IMR-90 (cell line): ENCODE results near the gene MTA1.

Experiments
- CEBPB ChIP-seq: IDR thresholded peaks from 2 replicates; pipeline ENCODE4 v1.6.1; 2012; ENCODE audit warnings: low read depth, low read length, improper control_type of control experiment
- CHD1 ChIP-seq: IDR thresholded peaks from 2 replicates; pipeline ENCODE4 v1.6.1; 2012; ENCODE audit warnings: low read depth, low read length, improper control_type of control experiment
- MAZ ChIP-seq: IDR thresholded peaks from 2 replicates; pipeline ENCODE4 v1.6.1; 2012; ENCODE audit warnings: low read depth, mild to moderate bottlenecking, low read length, improper control_type of control experiment, moderate library complexity, borderline replicate concordance
- NFE2L2 ChIP-seq: fragments of 150-350 bp; IDR thresholded peaks from 2 replicates; pipeline ENCODE4 v1.6.1; 2016; ENCODE audit warnings: low read depth, mild to moderate bottlenecking, low read length
- POLR2A ChIP-seq: IDR thresholded peaks from 2 replicates; pipeline ENCODE4 v1.6.1; 2012; ENCODE audit warnings: mild to moderate bottlenecking, low read depth, low read length
- RCOR1 ChIP-seq: IDR thresholded peaks from 2 replicates; pipeline ENCODE4 v1.6.1; 2012; ENCODE audit warnings: mild to moderate bottlenecking, low read length, improper control_type of control experiment; ENCODE audit not compliant: insufficient replicate concordance
- RFX5 ChIP-seq: IDR thresholded peaks from 2 replicates; pipeline ENCODE4 v1.8.0; 2012; ENCODE audit warnings: low read depth, mild to moderate bottlenecking, low read length, moderate library complexity
- SMC3 ChIP-seq: fragments of 150-350 bp; IDR thresholded peaks from 2 replicates; pipeline ENCODE4 v1.6.1; 2016; ENCODE audit warnings: low read depth, mild to moderate bottlenecking, antibody characterized with exemption, low read length, moderate library complexity
- TF ChIP-seq, protein P1 (sequence below): conservative IDR thresholded peaks from 2 replicates; pipeline ENCODE4 v1.5.1; 2012; ENCODE audit warnings: mild to moderate bottlenecking, low read depth, low read length, improper control_type of control experiment
- TF ChIP-seq, protein P2 (sequence below): fragments of 150-350 bp; IDR thresholded peaks from 2 replicates; pipeline ENCODE4 v1.6.1; 2016; ENCODE audit warnings: low read depth, mild to moderate bottlenecking, low read length, moderate library complexity, borderline replicate concordance
- TF ChIP-seq, protein P3 (sequence below): fragments of 150-350 bp; IDR thresholded peaks from 2 replicates; pipeline ENCODE4 v1.6.1; 2017; ENCODE audit warnings: mild to moderate bottlenecking, antibody characterized with exemption, low read length, low read depth

DNA sequence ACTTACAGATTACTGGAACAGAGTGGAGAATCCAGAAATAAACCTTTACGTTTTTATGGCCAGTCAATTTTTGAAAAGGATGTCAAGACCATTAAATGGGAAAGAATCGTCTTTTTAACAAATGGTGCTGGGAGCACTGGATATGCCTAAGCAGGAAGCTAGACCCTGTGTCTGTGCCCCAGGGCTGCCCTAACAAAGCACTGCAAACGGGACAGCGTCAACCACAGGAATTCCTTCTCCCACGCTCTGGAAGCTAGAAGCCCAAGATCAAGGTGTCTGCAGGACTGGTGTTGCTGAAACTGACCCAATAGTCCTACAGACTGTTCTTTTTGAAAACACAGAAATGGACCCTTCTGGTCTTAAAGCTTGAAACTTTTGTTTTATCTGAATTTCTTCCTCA lies 97.5 kb downstream of the MTA1 start:
- TF ChIP-seq, protein P1, sequence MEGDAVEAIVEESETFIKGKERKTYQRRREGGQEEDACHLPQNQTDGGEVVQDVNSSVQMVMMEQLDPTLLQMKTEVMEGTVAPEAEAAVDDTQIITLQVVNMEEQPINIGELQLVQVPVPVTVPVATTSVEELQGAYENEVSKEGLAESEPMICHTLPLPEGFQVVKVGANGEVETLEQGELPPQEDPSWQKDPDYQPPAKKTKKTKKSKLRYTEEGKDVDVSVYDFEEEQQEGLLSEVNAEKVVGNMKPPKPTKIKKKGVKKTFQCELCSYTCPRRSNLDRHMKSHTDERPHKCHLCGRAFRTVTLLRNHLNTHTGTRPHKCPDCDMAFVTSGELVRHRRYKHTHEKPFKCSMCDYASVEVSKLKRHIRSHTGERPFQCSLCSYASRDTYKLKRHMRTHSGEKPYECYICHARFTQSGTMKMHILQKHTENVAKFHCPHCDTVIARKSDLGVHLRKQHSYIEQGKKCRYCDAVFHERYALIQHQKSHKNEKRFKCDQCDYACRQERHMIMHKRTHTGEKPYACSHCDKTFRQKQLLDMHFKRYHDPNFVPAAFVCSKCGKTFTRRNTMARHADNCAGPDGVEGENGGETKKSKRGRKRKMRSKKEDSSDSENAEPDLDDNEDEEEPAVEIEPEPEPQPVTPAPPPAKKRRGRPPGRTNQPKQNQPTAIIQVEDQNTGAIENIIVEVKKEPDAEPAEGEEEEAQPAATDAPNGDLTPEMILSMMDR: no peak
- TF ChIP-seq SMC3: no peak
- no peak for TF ChIP-seq RCOR1
- TF ChIP-seq, protein P2, sequence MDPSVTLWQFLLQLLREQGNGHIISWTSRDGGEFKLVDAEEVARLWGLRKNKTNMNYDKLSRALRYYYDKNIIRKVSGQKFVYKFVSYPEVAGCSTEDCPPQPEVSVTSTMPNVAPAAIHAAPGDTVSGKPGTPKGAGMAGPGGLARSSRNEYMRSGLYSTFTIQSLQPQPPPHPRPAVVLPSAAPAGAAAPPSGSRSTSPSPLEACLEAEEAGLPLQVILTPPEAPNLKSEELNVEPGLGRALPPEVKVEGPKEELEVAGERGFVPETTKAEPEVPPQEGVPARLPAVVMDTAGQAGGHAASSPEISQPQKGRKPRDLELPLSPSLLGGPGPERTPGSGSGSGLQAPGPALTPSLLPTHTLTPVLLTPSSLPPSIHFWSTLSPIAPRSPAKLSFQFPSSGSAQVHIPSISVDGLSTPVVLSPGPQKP: no peak
- TF ChIP-seq POLR2A: no peak
- TF ChIP-seq, protein P3, sequence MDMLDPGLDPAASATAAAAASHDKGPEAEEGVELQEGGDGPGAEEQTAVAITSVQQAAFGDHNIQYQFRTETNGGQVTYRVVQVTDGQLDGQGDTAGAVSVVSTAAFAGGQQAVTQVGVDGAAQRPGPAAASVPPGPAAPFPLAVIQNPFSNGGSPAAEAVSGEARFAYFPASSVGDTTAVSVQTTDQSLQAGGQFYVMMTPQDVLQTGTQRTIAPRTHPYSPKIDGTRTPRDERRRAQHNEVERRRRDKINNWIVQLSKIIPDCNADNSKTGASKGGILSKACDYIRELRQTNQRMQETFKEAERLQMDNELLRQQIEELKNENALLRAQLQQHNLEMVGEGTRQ: no peak
- TF ChIP-seq MAZ: no peak
- TF ChIP-seq CEBPB: no peak
- no peak for TF ChIP-seq CHD1
- no peak for TF ChIP-seq NFE2L2
- TF ChIP-seq RFX5: no peak
